Measurements from ENCODE around the gene KCNB1.

KCNB1 gene

DNA sequence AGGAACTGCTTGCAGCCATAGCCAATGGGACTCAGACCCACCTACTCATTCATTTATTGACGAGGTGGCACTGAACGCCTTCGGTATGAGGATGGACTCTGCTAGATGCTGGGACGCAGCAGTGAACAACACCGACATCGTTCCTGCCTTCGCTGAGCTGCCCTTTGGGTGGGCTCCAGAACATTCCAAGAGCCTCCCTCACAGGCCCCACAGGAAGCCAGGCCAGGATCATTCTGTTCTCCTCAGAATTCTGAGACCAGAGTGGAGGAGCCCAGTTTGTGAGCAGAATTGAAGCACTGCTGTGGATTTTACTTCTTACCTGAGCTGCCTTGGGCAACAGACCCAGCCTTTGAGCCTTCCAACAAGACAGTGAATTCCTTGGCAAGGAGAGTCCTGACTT, 82.1 kb downstream of the KCNB1 start:
- Histone ChIP-seq H3K27ac (replicated peaks; ENCODE audit: low read length) (no peak overlapping the region), H3K4me3 (ENCODE audit: low read length in 2 of 2) (no peak overlapping the region), H2AK5ac (ENCODE audit: low read depth, low read length) (no peak overlapping the region), H2AFZ (ENCODE audit: low read length) (no peak overlapping the region), H3K36me3 (replicated peaks in 1 of 2; ENCODE audit: control insufficient read depth in 2 of 2, insufficient read depth in 2 of 2, low read length in 2 of 2) (no peaks in the 10 kb centered on the region), H3K23ac (ENCODE audit: low read depth, low read length, poor library complexity) (no peak overlapping the region), H3K9me3 (replicated peaks in 1 of 2; ENCODE audit: control insufficient read depth in 2 of 2, insufficient read depth in 1 of 2, low read depth in 1 of 2, low read length in 2 of 2) (peaks cover 0 to 7% of the 10 kb centered on the region in 2 donors), H3K4me2 (ENCODE audit: insufficient read depth, low read length, poor library complexity, severe bottlenecking) (no peak overlapping the region), H3K18ac (ENCODE audit: low read length) (no peak overlapping the region), H3K27me3 (ENCODE audit: control insufficient read depth in 3 of 3, insufficient read depth in 3 of 3, low read depth in 1 of 3, low read length in 3 of 3) (no peaks in the 10 kb centered on the region), H2BK5ac (ENCODE audit: low read length) (no peak overlapping the region), H3K4me1 (ENCODE audit: control insufficient read depth in 2 of 2, insufficient read depth in 1 of 2, low read depth in 1 of 2, low read length in 2 of 2) (peaks cover 0 to 4% of the 10 kb centered on the region in 2 donors), H3K4ac (ENCODE audit: low read length) (no peak overlapping the region), H3K9ac (ENCODE audit: low read depth, low read length, poor library complexity) (no peak overlapping the region), H3K79me1 (ENCODE audit: low read depth, low read length) (no peaks in the 10 kb centered on the region), H2BK12ac (ENCODE audit: low read length) (no peak overlapping the region), H3K14ac (ENCODE audit: low read length) (no peak overlapping the region), H2BK120ac (ENCODE audit: low read depth, low read length) (no peak overlapping the region), H2BK15ac (ENCODE audit: low read length) (no peak overlapping the region), H4K91ac (ENCODE audit: low read depth, low read length, poor library complexity) (no peak overlapping the region), H4K8ac (ENCODE audit: low read depth, low read length) (no peak overlapping the region)
- DNase-seq (ENCODE audit: low spot score), result no peak
- WGBS, 2 donors (ENCODE audit: extremely low coverage in 2 of 2, insufficient read length in 2 of 2, insufficient replicate concordance in 1 of 2), result no CpG with 5 or more reads among the region's 7 CpGs

DNA sequence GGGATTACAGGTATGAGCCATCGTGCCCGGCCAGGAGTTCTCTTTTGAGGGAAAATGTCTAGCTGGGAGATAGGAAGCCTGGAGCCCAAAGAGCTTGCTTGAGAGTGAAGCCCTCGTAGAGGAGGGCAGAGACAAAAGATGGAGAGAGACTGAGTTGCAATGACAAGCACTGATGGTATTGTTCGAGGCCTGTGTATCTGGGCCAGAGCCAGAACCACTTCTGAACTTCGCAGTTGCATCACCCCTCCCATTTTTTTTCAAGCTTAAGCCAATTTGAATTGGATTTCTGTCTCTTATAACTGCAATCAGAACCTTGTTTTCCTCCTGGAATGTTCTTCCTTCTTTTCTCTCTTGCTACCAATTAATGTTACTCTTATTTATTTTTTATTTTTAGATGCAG, 83.1 kb downstream of the KCNB1 start:
- no peaks in the 10 kb centered on the region for H3K27me3 ChIP-seq (ENCODE audit: control insufficient read depth in 3 of 3, insufficient read depth in 3 of 3, low read depth in 1 of 3, low read length in 3 of 3)
- no peak overlapping the region for H2BK12ac ChIP-seq (ENCODE audit: low read length)
- no peak overlapping the region for H3K23ac ChIP-seq (ENCODE audit: low read depth, low read length, poor library complexity)
- H4K8ac ChIP-seq (ENCODE audit: low read depth, low read length), result no peak overlapping the region
- H3K9ac ChIP-seq (ENCODE audit: low read depth, low read length, poor library complexity), result no peak overlapping the region
- no peak for DNase-seq (ENCODE audit: low spot score)
- peaks cover 0 to 2% of the 10 kb centered on the region in 2 donors for H3K4me1 ChIP-seq (ENCODE audit: control insufficient read depth in 2 of 2, insufficient read depth in 1 of 2, low read depth in 1 of 2, low read length in 2 of 2)
- no peak overlapping the region for H3K27ac ChIP-seq (replicated peaks; ENCODE audit: low read length)
- no peak overlapping the region for H2BK120ac ChIP-seq (ENCODE audit: low read depth, low read length)
- no peak overlapping the region for H3K4ac ChIP-seq (ENCODE audit: low read length)
- WGBS, 2 donors (ENCODE audit: extremely low coverage in 2 of 2, insufficient read length in 2 of 2, insufficient replicate concordance in 1 of 2), result no CpG with 5 or more reads among the region's 5 CpGs
- no peak overlapping the region for H2AFZ ChIP-seq (ENCODE audit: low read length)
- no peaks in the 10 kb centered on the region for H3K36me3 ChIP-seq (replicated peaks in 1 of 2; ENCODE audit: control insufficient read depth in 2 of 2, insufficient read depth in 2 of 2, low read length in 2 of 2)
- H3K14ac ChIP-seq (ENCODE audit: low read length), result no peak overlapping the region
- H3K4me3 ChIP-seq (ENCODE audit: low read length in 2 of 2), result no peak overlapping the region
- H3K18ac ChIP-seq (ENCODE audit: low read length), result no peak overlapping the region
- H3K79me1 ChIP-seq (ENCODE audit: low read depth, low read length), result no peaks in the 10 kb centered on the region
- no peak overlapping the region for H2BK5ac ChIP-seq (ENCODE audit: low read length)
- peaks cover 0 to 7% of the 10 kb centered on the region in 2 donors for H3K9me3 ChIP-seq (replicated peaks in 1 of 2; ENCODE audit: control insufficient read depth in 2 of 2, insufficient read depth in 1 of 2, low read depth in 1 of 2, low read length in 2 of 2)
- H2BK15ac ChIP-seq (ENCODE audit: low read length), result no peak overlapping the region
- no peak overlapping the region for H2AK5ac ChIP-seq (ENCODE audit: low read depth, low read length)
- H3K4me2 ChIP-seq (ENCODE audit: insufficient read depth, low read length, poor library complexity, severe bottlenecking), result no peak overlapping the region
- H4K91ac ChIP-seq (ENCODE audit: low read depth, low read length, poor library complexity), result no peak overlapping the region

- no peak overlapping the region for H3K14ac ChIP-seq (ENCODE audit: low read length)
- no peak overlapping the region for H2BK5ac ChIP-seq (ENCODE audit: low read length)
- no peak overlapping the region for H4K91ac ChIP-seq (ENCODE audit: low read depth, low read length, poor library complexity)
- peaks cover 0 to 7% of the 10 kb centered on the region in 2 donors for H3K9me3 ChIP-seq (replicated peaks in 1 of 2; ENCODE audit: control insufficient read depth in 2 of 2, insufficient read depth in 1 of 2, low read depth in 1 of 2, low read length in 2 of 2)
- H3K23ac ChIP-seq (ENCODE audit: low read depth, low read length, poor library complexity), result no peak overlapping the region
- no CpG with 5 or more reads among the region's 4 CpGs for WGBS, 2 donors (ENCODE audit: extremely low coverage in 2 of 2, insufficient read length in 2 of 2, insufficient replicate concordance in 1 of 2)
- H2BK15ac ChIP-seq (ENCODE audit: low read length), result no peak overlapping the region
- no peaks in the 10 kb centered on the region for H3K27me3 ChIP-seq (ENCODE audit: control insufficient read depth in 3 of 3, insufficient read depth in 3 of 3, low read depth in 1 of 3, low read length in 3 of 3)
- H2BK12ac ChIP-seq (ENCODE audit: low read length), result no peak overlapping the region
- H3K4me3 ChIP-seq (ENCODE audit: low read length in 2 of 2), result no peak overlapping the region
- H3K36me3 ChIP-seq (replicated peaks in 1 of 2; ENCODE audit: control insufficient read depth in 2 of 2, insufficient read depth in 2 of 2, low read length in 2 of 2), result no peaks in the 10 kb centered on the region
- H3K79me1 ChIP-seq (ENCODE audit: low read depth, low read length), result no peaks in the 10 kb centered on the region
- no peak overlapping the region for H3K9ac ChIP-seq (ENCODE audit: low read depth, low read length, poor library complexity)
- no peak overlapping the region for H4K8ac ChIP-seq (ENCODE audit: low read depth, low read length)
- H3K4me2 ChIP-seq (ENCODE audit: insufficient read depth, low read length, poor library complexity, severe bottlenecking), result no peak overlapping the region
- no peak overlapping the region for H3K27ac ChIP-seq (replicated peaks; ENCODE audit: low read length)
- no peak overlapping the region for H3K4ac ChIP-seq (ENCODE audit: low read length)
- H2AK5ac ChIP-seq (ENCODE audit: low read depth, low read length), result no peak overlapping the region
- H3K18ac ChIP-seq (ENCODE audit: low read length), result no peak overlapping the region
- H2AFZ ChIP-seq (ENCODE audit: low read length), result no peak overlapping the region
- H2BK120ac ChIP-seq (ENCODE audit: low read depth, low read length), result no peak overlapping the region
- peaks cover 0 to 2% of the 10 kb centered on the region in 2 donors for H3K4me1 ChIP-seq (ENCODE audit: control insufficient read depth in 2 of 2, insufficient read depth in 1 of 2, low read depth in 1 of 2, low read length in 2 of 2)
- DNase-seq (ENCODE audit: low spot score), result no peak
These were observed 83.9 kb downstream of the KCNB1 start for GRCh38 chr20:49398401-49399144.

DNA sequence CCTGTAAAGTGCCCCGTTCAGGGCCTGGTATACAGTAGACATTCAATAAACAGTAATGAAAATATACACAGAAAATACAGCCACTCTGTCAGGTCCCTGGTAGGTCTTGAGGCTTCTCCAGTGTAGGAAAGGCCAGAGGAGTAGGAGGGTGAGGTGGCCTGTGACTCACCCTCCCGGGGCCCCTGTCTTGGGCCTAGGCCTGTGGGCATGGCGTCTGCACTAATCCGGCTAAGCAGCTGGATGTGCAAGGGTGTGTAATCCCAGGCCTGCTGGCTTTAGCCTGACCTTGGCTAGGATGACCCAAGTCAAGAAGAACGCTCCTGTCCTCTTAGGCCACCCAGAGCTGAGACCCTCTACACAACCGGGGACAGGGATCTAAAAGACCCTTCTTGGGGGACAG, 84.9 kb downstream of the KCNB1 start:
- H3K9ac ChIP-seq (ENCODE audit: low read depth, low read length, poor library complexity), result no peak overlapping the region
- H2BK5ac ChIP-seq (ENCODE audit: low read length), result no peak overlapping the region
- no peak overlapping the region for H2BK12ac ChIP-seq (ENCODE audit: low read length)
- no peak overlapping the region for H2BK120ac ChIP-seq (ENCODE audit: low read depth, low read length)
- H2BK15ac ChIP-seq (ENCODE audit: low read length), result no peak overlapping the region
- no peak overlapping the region for H3K23ac ChIP-seq (ENCODE audit: low read depth, low read length, poor library complexity)
- peaks cover 0 to 7% of the 10 kb centered on the region in 2 donors for H3K9me3 ChIP-seq (replicated peaks in 1 of 2; ENCODE audit: control insufficient read depth in 2 of 2, insufficient read depth in 1 of 2, low read depth in 1 of 2, low read length in 2 of 2)
- H3K36me3 ChIP-seq (replicated peaks in 1 of 2; ENCODE audit: control insufficient read depth in 2 of 2, insufficient read depth in 2 of 2, low read length in 2 of 2), result no peaks in the 10 kb centered on the region
- no peaks in the 10 kb centered on the region for H3K79me1 ChIP-seq (ENCODE audit: low read depth, low read length)
- H3K4me3 ChIP-seq (ENCODE audit: low read length in 2 of 2), result no peak overlapping the region
- H3K27me3 ChIP-seq (ENCODE audit: control insufficient read depth in 3 of 3, insufficient read depth in 3 of 3, low read depth in 1 of 3, low read length in 3 of 3), result no peaks in the 10 kb centered on the region
- no peak overlapping the region for H2AFZ ChIP-seq (ENCODE audit: low read length)
- DNase-seq (ENCODE audit: low spot score), result no peak
- H4K8ac ChIP-seq (ENCODE audit: low read depth, low read length), result no peak overlapping the region
- no peak overlapping the region for H3K4me2 ChIP-seq (ENCODE audit: insufficient read depth, low read length, poor library complexity, severe bottlenecking)
- H2AK5ac ChIP-seq (ENCODE audit: low read depth, low read length), result no peak overlapping the region
- H3K4me1 ChIP-seq (ENCODE audit: control insufficient read depth in 2 of 2, insufficient read depth in 1 of 2, low read depth in 1 of 2, low read length in 2 of 2), result peaks cover 0 to 2% of the 10 kb centered on the region in 2 donors
- no peak overlapping the region for H3K14ac ChIP-seq (ENCODE audit: low read length)
- WGBS, 2 donors (ENCODE audit: extremely low coverage in 2 of 2, insufficient read length in 2 of 2, insufficient replicate concordance in 1 of 2), result no CpG with 5 or more reads among the region's 6 CpGs
- H3K27ac ChIP-seq (replicated peaks; ENCODE audit: low read length), result no peak overlapping the region
- H4K91ac ChIP-seq (ENCODE audit: low read depth, low read length, poor library complexity), result no peak overlapping the region
- H3K18ac ChIP-seq (ENCODE audit: low read length), result no peak overlapping the region
- H3K4ac ChIP-seq (ENCODE audit: low read length), result no peak overlapping the region
